Bronchial smooth muscle cell (primary cell): ENCODE data around the gene RESP18. TPM values are rescaled to one million over a fixed set of nuclear protein-coding genes. Genes with fewer than 3 reads are reported as not detected.

Experiments
- total RNA-seq: library from RNA; depleted of rRNA; stranded (reverse); fragments of >200 nt; gene quantifications from 2 replicates; pipeline ENCODE4 v1.2.1, GENCODE V29; 2014

RESP18 gene
- not detected in 2 replicates for total RNA-seq

DNA sequence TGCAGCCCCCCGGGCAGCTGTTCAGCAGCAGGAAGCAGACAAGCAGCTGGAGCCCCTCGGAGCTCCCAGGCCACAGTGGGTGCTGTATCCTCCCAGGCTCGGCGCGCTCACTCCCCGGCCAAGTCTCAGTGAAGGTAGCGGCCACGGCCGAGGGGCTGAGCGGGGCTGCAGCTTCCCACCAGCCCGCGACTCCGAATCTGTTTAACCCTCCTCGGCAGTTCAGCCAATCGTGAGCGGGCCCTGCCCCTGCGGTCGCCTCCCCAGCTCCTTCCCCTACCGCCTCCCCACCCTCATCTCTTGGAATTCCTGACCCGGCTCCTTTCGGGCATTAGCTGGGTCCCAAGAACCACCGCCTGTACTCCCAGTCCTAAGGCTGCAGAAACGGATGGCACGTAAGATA lies at the start of gene RESP18:
RESP18 (minus strand) TSS at position 203 of the 400 bp plus-strand sequence.

DNA sequence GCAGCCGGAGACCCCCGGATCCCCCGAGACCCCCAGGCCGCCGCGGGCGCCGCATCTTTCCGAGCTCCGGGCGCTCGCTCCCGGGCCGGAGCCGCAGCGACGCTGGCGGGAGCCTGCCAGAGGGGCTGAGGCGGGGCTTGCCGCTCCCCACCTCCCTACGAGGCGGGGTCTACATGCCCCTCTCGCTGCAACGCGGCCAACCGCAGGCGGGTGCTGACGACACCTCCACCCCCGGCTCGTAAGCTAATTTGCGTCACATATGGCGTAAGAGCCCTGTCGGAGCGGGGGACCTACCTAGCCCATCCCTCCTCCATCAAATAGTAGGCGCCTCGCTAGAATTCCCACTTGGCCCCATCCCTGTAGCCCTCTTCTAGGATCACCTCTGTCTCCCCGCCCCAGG lies 23.3 kb downstream of the RESP18 start, which contains the start of gene PTPRN:
PTPRN (minus strand) TSS at position 124 of the 400 bp plus-strand sequence; CDS start at position 55, 69 bp downstream.

DNA sequence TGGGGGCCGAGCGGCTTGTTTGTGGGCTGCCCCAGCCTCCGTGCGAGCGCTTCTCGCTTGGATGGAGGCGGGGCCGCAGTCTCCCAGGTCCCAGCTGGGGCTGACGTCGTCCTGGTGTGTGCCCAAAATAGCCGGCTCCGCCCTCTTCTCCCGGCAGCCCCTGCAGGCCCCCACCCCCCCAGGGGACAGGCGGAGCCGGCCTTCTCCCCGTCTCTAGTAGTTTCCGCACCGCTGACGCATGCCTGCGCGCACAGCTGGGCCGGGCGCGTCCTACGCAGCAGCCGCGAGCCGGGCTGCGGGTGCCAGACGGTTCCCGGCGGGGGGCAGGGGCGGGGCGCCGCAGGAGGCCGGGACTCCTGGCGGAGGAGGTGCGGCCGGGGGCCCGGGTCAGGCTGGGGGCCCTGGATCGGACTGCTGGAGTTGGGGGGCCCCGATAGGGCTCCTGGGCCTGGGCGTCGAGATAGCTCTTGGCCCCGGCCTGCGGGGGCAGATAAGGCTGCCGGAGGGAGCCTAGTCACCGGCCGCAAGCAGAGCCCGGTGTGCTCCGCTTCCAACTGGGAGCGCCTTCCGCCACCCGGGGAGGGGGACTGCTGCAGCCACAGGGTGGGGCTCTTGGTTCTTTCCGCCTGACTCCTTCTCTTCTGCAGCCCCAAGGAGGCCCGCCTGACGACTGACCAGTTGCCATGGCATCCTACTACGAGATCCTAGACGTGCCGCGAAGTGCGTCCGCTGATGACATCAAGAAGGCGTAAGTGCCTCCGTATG lies 53.2 kb downstream of the RESP18 start, which contains the start of gene DNAJB2:
DNAJB2 (plus strand) TSS at position 216 of the 765 bp plus-strand sequence; CDS start at position 684, 468 bp downstream.

Other genes starting within 250 kb of the RESP18 start
- 14.2 and 17.5 TPM in 2 replicates for gene NHEJ1, start 171.9 kb downstream of the RESP18 start, total RNA-seq
- 0.63 and 2.5 TPM in 2 replicates for gene SLC23A3, start 162.7 kb downstream of the RESP18 start, total RNA-seq
- gene CNPPD1, start 155.8 kb downstream of the RESP18 start, total RNA-seq, result 24.7 and 27.0 TPM in 2 replicates
- gene RETREG2, start 154.5 kb downstream of the RESP18 start, total RNA-seq, result 69.0 and 78.2 TPM in 2 replicates
- 22.2 and 26.7 TPM in 2 replicates for gene ZFAND2B, start 126.0 kb downstream of the RESP18 start, total RNA-seq
- 26.8 and 61.6 TPM in 2 replicates for gene ABCB6, start 113.8 kb downstream of the RESP18 start, total RNA-seq
- 24.3 and 26.4 TPM in 2 replicates for gene ATG9A, start 103.1 kb downstream of the RESP18 start, total RNA-seq
- gene ANKZF1, start 102.9 kb downstream of the RESP18 start, total RNA-seq, result 18.0 and 20.5 TPM in 2 replicates
- 11.6 and 18.6 TPM in 2 replicates for gene GLB1L, start 87.3 kb downstream of the RESP18 start, total RNA-seq
- gene STK16, start 87.3 kb downstream of the RESP18 start, total RNA-seq, result 27.7 and 47.0 TPM in 2 replicates
- under 0.01 TPM in 1 of 2 replicates, not detected in the other for gene TUBA4B, start 79.5 kb downstream of the RESP18 start, total RNA-seq
- gene TUBA4A, start 78.8 kb downstream of the RESP18 start, total RNA-seq, result 9.4 and 17.8 TPM in 2 replicates
- gene DNAJB2, start 53.4 kb downstream of the RESP18 start, total RNA-seq, result 53.9 and 109 TPM in 2 replicates
- 7.2 and 12.6 TPM in 2 replicates for gene PTPRN, start 23.3 kb downstream of the RESP18 start, total RNA-seq
- gene DNPEP, start 55.2 kb upstream of the RESP18 start, total RNA-seq, result 78.2 and 137 TPM in 2 replicates
- gene DES, start 85.6 kb upstream of the RESP18 start, total RNA-seq, result 2.4 and 2.7 TPM in 2 replicates
- gene SPEG, start 102.1 kb upstream of the RESP18 start, total RNA-seq, result 7.8 and 9.1 TPM in 2 replicates
- gene GMPPA, start 166.1 kb upstream of the RESP18 start, total RNA-seq, result 57.7 and 58.9 TPM in 2 replicates
- gene ASIC4, start 181.7 kb upstream of the RESP18 start, total RNA-seq, result 0.09 and 0.16 TPM in 2 replicates
- 49.3 and 59.7 TPM in 2 replicates for gene CHPF, start 211.1 kb upstream of the RESP18 start, total RNA-seq
- 0.95 and 1.3 TPM in 2 replicates for gene TMEM198, start 211.3 kb upstream of the RESP18 start, total RNA-seq
- 30.7 and 54.0 TPM in 2 replicates for gene OBSL1, start 238.8 kb upstream of the RESP18 start, total RNA-seq
- gene INHA, start 239.6 kb upstream of the RESP18 start, total RNA-seq, result 0.26 and 0.32 TPM in 2 replicates